Suprapubic skin (tissue), 3 donors: ENCODE results near the gene SIL1.

Experiments
- CTCF ChIP-seq, 2 donors: fragments of 200-600 bp in 1 of 2; fragments of 450-650 bp in 1 of 2; sonication (generic) in 1 of 2; IDR thresholded peaks; one replicate each; pipeline ENCODE4 v1.5.1; 2016 to 2019; ENCODE audit warnings: antibody characterized with exemption in 2 of 2, mild to moderate bottlenecking in 1 of 2, moderate library complexity in 1 of 2
- EP300 ChIP-seq: sonication (generic); formaldehyde crosslinking; IDR thresholded peaks from one replicate; pipeline ENCODE4 v1.6.1; 2017; ENCODE audit warnings: antibody characterized with exemption
- POLR2A ChIP-seq, 2 donors: fragments of 450-650 bp; IDR thresholded peaks; one replicate each; pipeline ENCODE4 v1.6.1; 2017; ENCODE audit warnings: antibody characterized with exemption in 2 of 2, mild to moderate bottlenecking in 2 of 2, moderate library complexity in 2 of 2

GRCh38 chr5:139141446-139142204, 56.5 kb downstream of the SIL1 start:
- no peak for TF ChIP-seq EP300
- TF ChIP-seq CTCF (IDR thresholded peaks at IDR 0.05), result no peak
- TF ChIP-seq POLR2A (IDR thresholded peaks at IDR 0.05), result no peak
